ENCODE measurements around the gene RNF167. TPM values are rescaled to one million over a fixed set of nuclear protein-coding genes. Genes with fewer than 3 reads are reported as not detected.
A peak's percentile ranks its signal among the peaks of the same experiment; 100 is the strongest.

RNF167 gene
- total RNA-seq, 1 experiment from 2014 or later: 87.6 TPM

DNA sequence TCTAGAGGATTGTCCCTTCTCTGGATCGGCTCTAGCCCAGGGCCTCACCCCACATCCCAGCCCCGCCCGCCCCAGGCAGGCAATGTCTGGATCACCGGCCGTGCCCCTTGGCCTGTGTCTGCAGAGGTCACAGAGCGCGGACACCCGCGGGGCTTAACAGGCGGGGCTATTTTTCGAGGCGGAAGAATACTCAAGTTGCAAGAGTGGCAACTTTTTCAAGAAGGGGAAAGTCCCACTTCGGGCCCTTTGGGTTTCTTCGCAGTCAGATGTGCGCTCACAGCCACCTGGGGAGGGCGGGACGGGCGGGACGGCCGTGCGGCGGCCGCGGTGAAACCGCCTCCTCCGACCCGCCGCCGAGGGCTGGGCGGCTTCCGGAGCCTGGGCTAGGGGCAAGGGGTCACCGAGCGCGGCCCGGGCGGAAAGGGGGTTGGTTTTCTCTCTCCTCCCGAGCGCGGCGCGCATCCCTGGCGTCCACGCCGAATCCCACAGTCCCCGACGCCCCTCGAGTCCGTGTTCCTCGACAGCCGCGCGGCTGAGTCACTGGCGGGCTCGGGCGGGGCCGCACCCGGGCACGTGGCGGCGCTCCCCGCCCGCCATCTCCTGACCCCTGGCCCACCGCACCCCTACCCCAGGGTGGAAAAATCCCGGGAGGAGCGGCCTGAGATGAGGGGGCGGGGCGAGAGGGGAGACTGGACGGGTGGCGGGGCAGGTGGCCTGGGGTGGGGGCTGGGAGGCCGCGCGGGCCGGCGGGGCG is 9.4 kb downstream of the RNF167 start:
- H3K4me3 ChIP-seq (ENCODE audit: insufficient read depth, low read depth, low read length): peak overlapping the region; percentile 100
- H3K36me3 ChIP-seq (replicated peaks; ENCODE audit: control insufficient read depth, insufficient read depth, low read length): peaks cover 18% of the 10 kb centered on the region
- peak; percentile 94 for DNase-seq
- H3K27me3 ChIP-seq (ENCODE audit: control insufficient read depth, insufficient read depth, low read length): no peaks in the 10 kb centered on the region

DNA sequence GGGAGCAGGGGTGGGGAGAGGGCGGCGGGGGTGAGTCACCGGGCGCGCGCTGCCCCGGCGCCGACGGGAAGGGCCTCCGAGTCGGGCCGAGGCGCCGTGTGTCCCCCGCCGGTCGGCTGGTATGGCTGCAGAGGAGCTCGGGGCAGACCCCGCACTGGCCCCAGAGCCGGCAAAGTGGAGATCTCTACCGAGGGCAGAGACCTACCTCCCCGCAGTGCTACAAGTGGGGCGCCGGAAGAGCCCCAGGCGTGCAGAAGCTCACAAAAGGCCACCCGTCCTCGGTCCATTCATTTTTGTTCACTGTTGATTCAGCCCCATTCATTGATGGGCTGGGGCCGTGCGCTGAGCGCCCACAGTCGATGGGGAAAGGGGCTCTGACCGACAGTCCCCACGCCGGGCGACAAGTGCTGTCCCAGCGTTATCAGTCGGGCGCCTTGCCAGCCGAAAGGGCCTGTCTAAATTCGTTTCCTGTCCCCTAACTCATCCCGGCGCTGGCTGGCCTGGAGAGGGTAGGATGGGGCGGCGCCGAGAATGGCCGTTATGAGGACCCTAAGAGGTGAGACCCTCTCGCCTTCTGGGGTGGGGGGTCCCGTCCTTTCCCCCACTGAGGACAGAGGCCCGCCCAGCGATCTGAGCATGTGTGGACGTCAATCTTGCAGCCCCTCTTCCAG is 10.1 kb downstream of the RNF167 start:
- Histone ChIP-seq H3K27me3 (ENCODE audit: control insufficient read depth, insufficient read depth, low read length) (no peaks in the 10 kb centered on the region), H3K4me3 (ENCODE audit: insufficient read depth, low read depth, low read length) (peak overlapping the region; percentile 100), H3K36me3 (replicated peaks; ENCODE audit: control insufficient read depth, insufficient read depth, low read length) (peaks cover 15% of the 10 kb centered on the region)
- DNase-seq: no peak

DNA sequence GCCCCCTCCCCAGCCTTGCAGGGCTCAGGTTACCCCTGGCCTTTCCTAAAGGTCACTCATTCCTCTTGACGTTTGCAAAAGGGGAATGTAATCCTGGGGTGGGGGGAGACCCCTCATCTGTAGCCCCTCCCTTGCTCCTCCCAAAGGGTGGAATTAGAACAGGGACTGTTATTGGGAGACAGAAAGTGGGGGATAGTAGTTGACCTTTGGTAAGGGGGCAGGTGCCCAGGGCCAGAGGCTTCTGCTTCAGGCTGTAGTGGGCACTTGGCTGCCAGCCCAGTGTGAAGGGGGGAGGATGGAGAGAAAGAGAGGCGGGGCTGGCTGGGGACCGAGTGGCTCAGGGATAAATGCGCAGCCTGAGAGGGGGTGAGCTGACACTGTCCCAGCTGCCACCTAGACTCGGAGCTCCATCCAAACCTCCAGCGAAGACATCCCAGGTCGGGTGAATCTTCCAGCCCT is 10.7 kb downstream of the RNF167 start, which contains the start of gene ENO3:
TSS of gene ENO3 (plus strand) at position 374 of the 459 bp plus-strand sequence. CDS start 711 bp downstream, outside the sequence.
- Histone ChIP-seq H3K4me3 (ENCODE audit: insufficient read depth, low read depth, low read length) (peak within 1 kb of the TSS; percentile 100), H3K36me3 (replicated peaks; ENCODE audit: control insufficient read depth, insufficient read depth, low read length) (peaks cover 10% of the 10 kb centered on the region), H3K27me3 (ENCODE audit: control insufficient read depth, insufficient read depth, low read length) (no peaks in the 10 kb centered on the region)
- DNase-seq: peak; percentile 80

DNA sequence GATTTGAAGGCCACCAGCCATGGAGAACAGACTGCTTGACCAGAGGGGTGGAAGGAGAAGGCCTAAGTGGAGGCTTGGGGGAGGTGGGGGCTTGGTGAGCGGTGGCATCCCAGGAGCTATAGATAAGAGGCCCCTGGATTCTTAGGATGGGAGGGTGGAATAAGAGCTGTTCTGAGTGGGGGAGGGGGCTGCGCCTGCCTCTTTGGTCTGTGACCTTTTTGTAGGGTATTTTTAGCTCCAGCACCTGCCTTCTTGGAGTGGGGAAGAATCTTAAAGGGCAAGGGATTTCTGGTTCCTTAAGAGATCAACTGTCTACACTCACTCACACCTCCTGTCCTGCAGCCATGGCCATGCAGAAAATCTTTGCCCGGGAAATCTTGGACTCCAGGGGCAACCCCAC is 11.4 kb downstream of the RNF167 start:
- peak; percentile 47 for DNase-seq
- H3K36me3 ChIP-seq (replicated peaks; ENCODE audit: control insufficient read depth, insufficient read depth, low read length): peaks cover 3% of the 10 kb centered on the region
- H3K27me3 ChIP-seq (ENCODE audit: control insufficient read depth, insufficient read depth, low read length): no peaks in the 10 kb centered on the region
- peak overlapping the region; percentile 100 for H3K4me3 ChIP-seq (ENCODE audit: insufficient read depth, low read depth, low read length)

DNA sequence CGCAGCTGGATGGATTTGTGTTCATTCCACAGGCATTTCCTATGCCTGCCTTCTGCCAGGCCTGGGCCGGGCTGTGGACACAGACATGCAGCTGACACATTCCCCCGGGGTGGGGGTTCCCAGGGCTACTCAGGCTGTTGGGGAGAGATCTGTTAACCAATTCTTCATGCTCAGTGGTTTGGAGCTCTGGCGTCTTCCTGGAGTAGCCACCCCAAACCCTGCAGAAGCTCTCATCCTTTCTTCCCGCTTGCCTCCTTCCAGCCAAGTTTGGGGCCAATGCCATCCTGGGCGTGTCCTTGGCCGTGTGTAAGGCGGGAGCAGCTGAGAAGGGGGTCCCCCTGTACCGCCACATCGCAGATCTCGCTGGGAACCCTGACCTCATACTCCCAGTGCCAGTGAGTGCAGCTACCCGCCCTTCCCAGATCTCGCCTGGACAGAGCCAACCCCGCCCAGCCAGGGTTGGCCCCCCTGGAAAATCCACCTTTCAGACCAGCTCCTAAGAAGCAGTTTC is 13.4 kb downstream of the RNF167 start:
- Histone ChIP-seq H3K4me3 (ENCODE audit: insufficient read depth, low read depth, low read length) (no peak overlapping the region), H3K27me3 (ENCODE audit: control insufficient read depth, insufficient read depth, low read length) (no peaks in the 10 kb centered on the region), H3K36me3 (replicated peaks; ENCODE audit: control insufficient read depth, insufficient read depth, low read length) (no peaks in the 10 kb centered on the region; the same call in 1 of the 2 replicates)
- peak; percentile 36 for DNase-seq

DNA sequence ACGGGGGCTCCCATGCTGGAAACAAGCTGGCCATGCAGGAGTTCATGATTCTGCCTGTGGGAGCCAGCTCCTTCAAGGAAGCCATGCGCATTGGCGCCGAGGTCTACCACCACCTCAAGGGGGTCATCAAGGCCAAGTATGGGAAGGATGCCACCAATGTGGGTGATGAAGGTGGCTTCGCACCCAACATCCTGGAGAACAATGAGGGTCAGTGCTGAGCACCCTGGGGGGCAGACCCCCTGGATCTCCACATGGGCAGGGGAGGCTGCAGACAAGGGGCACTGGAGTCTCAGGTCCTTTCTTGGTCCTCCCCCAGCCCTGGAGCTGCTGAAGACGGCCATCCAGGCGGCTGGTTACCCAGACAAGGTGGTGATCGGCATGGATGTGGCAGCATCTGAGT is 15.0 kb downstream of the RNF167 start:
- H3K36me3 ChIP-seq (replicated peaks; ENCODE audit: control insufficient read depth, insufficient read depth, low read length): peaks cover 2% of the 10 kb centered on the region; the same call in 1 of the 2 replicates
- H3K4me3 ChIP-seq (ENCODE audit: insufficient read depth, low read depth, low read length): no peak overlapping the region
- no peak for DNase-seq
- H3K27me3 ChIP-seq (ENCODE audit: control insufficient read depth, insufficient read depth, low read length): no peaks in the 10 kb centered on the region

DNA sequence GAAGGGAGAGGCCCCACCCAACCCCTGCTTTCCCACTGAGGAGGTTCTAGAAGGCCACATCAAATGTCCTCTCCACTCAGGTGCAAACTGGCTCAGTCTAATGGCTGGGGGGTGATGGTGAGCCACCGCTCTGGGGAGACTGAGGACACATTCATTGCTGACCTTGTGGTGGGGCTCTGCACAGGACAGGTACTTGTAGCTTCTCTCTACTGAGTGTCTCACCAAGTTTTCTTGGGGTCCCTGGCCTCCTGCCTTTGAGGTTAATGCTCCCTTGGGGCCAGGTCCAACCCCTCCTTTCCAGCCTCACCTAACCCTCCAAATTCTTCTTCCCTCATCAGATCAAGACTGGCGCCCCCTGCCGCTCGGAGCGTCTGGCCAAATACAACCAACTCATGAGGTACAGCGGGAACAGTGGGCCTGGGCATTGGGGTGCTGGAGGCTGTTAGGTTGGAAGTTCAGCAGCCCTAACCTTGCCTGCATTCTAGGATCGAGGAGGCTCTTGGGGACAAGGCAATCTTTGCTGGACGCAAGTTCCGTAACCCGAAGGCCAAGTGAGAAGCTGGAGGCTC is 16.5 kb downstream of the RNF167 start:
- H3K27me3 ChIP-seq (ENCODE audit: control insufficient read depth, insufficient read depth, low read length): no peaks in the 10 kb centered on the region
- no peak overlapping the region for H3K4me3 ChIP-seq (ENCODE audit: insufficient read depth, low read depth, low read length)
- peak; percentile 77 for DNase-seq
- peaks cover 2% of the 10 kb centered on the region; the same call in 1 of the 2 replicates for H3K36me3 ChIP-seq (replicated peaks; ENCODE audit: control insufficient read depth, insufficient read depth, low read length)

DNA sequence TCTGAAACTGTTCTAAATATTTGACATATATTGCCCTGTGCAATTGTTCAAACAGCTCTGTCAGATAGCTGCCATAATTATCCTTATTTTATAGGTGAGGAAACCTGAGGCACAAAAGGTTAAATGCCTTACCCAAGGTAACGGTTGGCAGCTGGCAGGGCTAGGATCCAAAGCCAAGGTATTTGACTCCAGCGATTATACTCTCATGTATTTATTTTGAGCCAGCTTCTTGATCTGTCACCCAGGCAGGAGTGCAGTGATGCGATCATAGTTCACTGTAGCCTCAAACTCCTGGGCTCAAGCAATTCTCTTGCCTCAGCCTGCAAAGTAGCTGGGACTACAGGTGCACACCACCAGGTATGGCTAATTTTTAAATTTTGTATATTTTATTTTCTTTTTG is 18.0 kb downstream of the RNF167 start:
- Histone ChIP-seq H3K27me3 (ENCODE audit: control insufficient read depth, insufficient read depth, low read length) (no peaks in the 10 kb centered on the region), H3K4me3 (ENCODE audit: insufficient read depth, low read depth, low read length) (no peak overlapping the region), H3K36me3 (replicated peaks; ENCODE audit: control insufficient read depth, insufficient read depth, low read length) (peaks cover 2% of the 10 kb centered on the region; the same call in 1 of the 2 replicates)
- no peak for DNase-seq

DNA sequence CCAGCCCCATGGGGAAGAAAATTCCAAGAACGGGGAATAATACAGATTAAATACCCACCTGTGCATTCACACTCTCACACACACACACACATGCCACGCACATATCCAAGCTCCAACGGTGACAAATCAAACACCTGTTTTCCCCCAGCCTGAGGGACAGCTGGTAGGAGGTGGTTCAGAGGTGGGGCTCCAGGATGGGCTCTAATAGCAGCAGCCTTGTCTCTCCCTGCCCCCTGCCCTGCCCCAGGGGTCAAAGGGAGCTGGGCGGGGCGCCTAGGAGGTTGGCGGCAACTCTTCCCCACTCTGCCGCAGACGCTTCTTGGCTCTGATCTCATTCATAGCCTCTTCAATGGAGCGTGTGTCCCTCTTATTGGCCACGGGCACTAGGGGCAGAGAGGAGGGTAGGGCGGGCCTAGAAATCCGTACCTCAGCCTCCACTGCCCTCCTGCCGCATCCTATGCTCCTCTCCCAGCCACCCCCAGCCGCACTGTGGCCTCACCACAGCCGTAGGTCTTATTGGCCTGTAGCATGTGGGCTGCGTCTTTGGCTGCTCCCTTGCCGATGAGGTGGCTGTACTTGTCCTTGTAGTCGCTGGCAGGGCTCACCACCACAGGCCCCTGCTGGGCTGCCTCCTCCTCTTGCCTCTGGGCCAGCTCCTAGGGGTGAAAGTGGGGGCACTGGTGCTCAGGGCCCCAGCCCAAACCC is 19.3 kb downstream of the RNF167 start:
- DNase-seq: no peak
- Histone ChIP-seq H3K27me3 (ENCODE audit: control insufficient read depth, insufficient read depth, low read length) (no peaks in the 10 kb centered on the region), H3K36me3 (replicated peaks; ENCODE audit: control insufficient read depth, insufficient read depth, low read length) (peaks cover 2% of the 10 kb centered on the region; the same call in 1 of the 2 replicates), H3K4me3 (ENCODE audit: insufficient read depth, low read depth, low read length) (no peak overlapping the region)

DNA sequence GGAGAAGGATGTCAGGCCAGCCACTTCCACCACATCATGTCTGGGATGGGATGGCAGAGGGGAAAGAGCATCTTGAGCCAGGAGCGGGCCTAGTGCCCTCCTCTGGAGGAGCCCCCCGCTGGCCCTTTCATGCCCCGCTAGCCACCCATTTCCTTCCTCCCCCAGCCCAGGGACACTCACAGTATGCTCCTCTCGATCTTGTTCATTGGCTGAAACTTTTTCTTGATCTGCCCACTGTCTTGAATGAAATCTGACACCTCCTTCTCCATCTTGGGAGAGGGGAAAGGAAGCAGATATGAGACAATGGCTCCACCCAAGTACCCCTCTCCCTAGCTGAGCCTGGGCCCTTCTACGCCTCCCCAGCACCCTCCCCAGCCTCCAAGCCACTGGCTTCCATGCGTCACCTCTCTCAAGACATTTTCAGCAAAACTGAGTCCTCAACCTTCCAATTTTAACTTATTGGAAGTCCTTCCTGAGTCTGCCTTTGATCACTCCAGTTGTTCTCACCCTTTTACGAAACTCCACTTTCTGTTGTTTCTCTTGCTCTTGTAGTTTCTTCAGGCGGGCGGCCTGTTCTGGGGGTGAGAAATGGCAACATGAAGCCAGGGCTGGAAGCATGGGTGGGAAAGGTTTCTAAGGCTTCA is 20.3 kb downstream of the RNF167 start:
- DNase-seq: peak; percentile 60
- H3K27me3 ChIP-seq (ENCODE audit: control insufficient read depth, insufficient read depth, low read length): no peaks in the 10 kb centered on the region
- no peak overlapping the region for H3K4me3 ChIP-seq (ENCODE audit: insufficient read depth, low read depth, low read length)
- H3K36me3 ChIP-seq (replicated peaks; ENCODE audit: control insufficient read depth, insufficient read depth, low read length): peaks cover 2% of the 10 kb centered on the region; the same call in 1 of the 2 replicates

DNA sequence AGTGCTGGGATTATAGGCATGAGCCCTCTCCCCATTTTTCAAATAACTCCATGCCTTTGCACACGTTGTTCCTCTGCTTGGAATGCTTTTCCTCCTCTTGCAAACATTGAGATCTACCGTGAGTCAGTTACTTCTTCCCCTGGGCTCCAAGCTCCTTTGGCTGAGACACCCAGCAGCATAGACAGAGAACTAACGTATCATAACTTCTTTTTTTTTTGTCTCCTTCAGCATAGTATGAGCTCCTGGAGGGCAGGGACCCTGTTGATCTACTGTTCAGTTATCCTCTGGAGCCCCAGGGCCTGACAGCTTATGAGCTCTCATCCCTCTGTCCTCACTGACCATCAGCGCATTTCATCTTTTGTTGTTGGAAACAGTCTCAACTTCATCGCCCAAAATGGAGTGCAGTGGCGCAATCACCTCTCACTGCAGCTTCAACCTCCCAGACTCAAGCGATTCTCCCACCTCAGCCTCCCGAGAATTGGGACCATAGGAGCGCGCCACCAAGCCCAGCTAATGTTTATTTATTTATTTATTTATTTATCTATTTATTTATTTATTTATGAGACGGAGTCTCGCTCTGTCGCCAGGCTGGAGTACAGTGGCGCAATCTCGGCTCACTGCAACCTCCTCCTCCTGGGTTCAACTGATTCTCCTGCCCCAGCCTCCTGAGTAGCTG is 25.4 kb downstream of the RNF167 start:
- Histone ChIP-seq H3K36me3 (replicated peaks; ENCODE audit: control insufficient read depth, insufficient read depth, low read length) (no peaks in the 10 kb centered on the region; the same call in 1 of the 2 replicates), H3K4me3 (ENCODE audit: insufficient read depth, low read depth, low read length) (no peak overlapping the region), H3K27me3 (ENCODE audit: control insufficient read depth, insufficient read depth, low read length) (no peaks in the 10 kb centered on the region)
- no peak for DNase-seq

DNA sequence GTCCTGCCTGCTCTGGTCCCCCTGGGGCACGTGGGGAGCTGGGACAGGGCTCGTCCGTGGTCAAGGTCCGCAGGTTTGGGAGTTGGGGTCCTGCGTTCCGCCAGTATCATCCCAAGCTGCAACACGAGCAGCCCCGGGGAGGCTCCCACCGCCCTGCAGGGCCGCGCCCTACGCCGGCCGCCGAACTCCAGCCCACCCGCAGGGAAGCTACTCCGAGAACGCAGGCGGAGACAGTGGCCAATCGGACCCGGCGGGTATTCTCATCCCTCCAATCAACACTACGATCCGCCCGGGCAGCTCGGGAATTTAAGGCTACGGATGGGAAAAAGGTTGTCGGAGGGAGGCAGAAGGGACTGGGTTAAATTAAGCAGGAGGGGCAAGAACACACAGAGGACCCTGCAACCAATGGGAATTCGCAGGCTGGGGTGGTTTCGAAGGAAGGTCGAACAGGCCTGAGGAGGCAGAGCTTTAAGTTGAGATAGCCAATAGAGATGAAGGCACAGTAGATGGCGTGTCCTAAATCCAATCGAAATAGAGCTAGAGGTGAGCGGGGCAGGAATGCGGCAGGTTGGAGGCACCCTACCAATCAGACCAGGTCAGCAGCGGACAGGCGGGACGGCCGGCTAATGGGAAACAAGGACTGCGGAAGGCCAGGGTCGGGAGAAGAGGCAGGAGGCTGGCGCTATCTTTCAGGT is 26.9 kb downstream of the RNF167 start:
- Histone ChIP-seq H3K36me3 (replicated peaks; ENCODE audit: control insufficient read depth, insufficient read depth, low read length) (peaks cover 4% of the 10 kb centered on the region), H3K27me3 (ENCODE audit: control insufficient read depth, insufficient read depth, low read length) (no peaks in the 10 kb centered on the region), H3K4me3 (ENCODE audit: insufficient read depth, low read depth, low read length) (peak overlapping the region; percentile 87)
- DNase-seq: peak; percentile 98
